H9 (cell line): ENCODE data around the gene PDCD6IP. TPM values are rescaled to one million over a fixed set of nuclear protein-coding genes. Genes with fewer than 3 reads are reported as not detected.

Experiments
- DNase-seq: peaks from one replicate; pipeline ENCODE4 v3.0.0-alpha.2; 2017
- H2AFZ ChIP-seq: one replicate; pipeline ENCODE4 v1.6.1; 2013; ENCODE audit warnings: mild to moderate bottlenecking, low read length, control low read depth, moderate library complexity
- H2AK5ac ChIP-seq: 2 replicates; pipeline ENCODE4 v1.6.1; 2013; ENCODE audit warnings: low read length, control low read depth, mixed read lengths; ENCODE audit not compliant: insufficient read length
- H2BK120ac ChIP-seq: one replicate; pipeline ENCODE4 v1.6.1; 2013; ENCODE audit warnings: low read depth, mild to moderate bottlenecking, low read length, control low read depth, inconsistent platforms; ENCODE audit not compliant: poor library complexity, severe bottlenecking
- H2BK12ac ChIP-seq: 2 replicates; pipeline ENCODE4 v1.6.1; 2013; ENCODE audit warnings: low read length, control low read depth, mixed read lengths, low read depth; ENCODE audit not compliant: insufficient read length
- H2BK15ac ChIP-seq: 2 replicates; pipeline ENCODE4 v1.6.1; 2013; ENCODE audit warnings: low read depth, low read length, control low read depth
- H2BK20ac ChIP-seq: one replicate; pipeline ENCODE4 v1.6.1; 2013; ENCODE audit warnings: low read depth, mild to moderate bottlenecking, low read length, control low read depth, inconsistent platforms; ENCODE audit not compliant: poor library complexity, severe bottlenecking
- H2BK5ac ChIP-seq: 2 replicates; pipeline ENCODE4 v1.6.1; 2013; ENCODE audit warnings: low read length, control low read depth, mixed read lengths; ENCODE audit not compliant: insufficient read length
- H3K14ac ChIP-seq: 2 replicates; pipeline ENCODE4 v1.6.1; 2013; ENCODE audit warnings: low read length, control low read depth; ENCODE audit not compliant: insufficient read depth
- H3K18ac ChIP-seq: 2 replicates; pipeline ENCODE4 v1.6.1; 2013; ENCODE audit warnings: low read depth, mild to moderate bottlenecking, mixed read lengths, low read length, control low read depth; ENCODE audit not compliant: insufficient read length
- H3K23ac ChIP-seq: 2 replicates; pipeline ENCODE4 v1.6.1; 2013; ENCODE audit warnings: low read length, control low read depth, mixed read lengths, low read depth; ENCODE audit not compliant: insufficient read length
- H3K23me2 ChIP-seq: 2 replicates; pipeline ENCODE4 v1.6.1; 2013; ENCODE audit warnings: low read depth, mild to moderate bottlenecking, mixed read lengths, low read length, control low read depth; ENCODE audit not compliant: insufficient read length, poor library complexity, severe bottlenecking
- H3K27ac ChIP-seq: 2 replicates; pipeline ENCODE4 v1.5.1; 2013; ENCODE audit warnings: low read length, control low read depth, mixed read lengths, low read depth; ENCODE audit not compliant: insufficient read length
- H3K27me3 ChIP-seq: 2 replicates; pipeline ENCODE4 v1.6.1; 2013; ENCODE audit warnings: low read length, control low read depth, inconsistent platforms; ENCODE audit not compliant: insufficient read depth
- H3K4ac ChIP-seq: 2 replicates; pipeline ENCODE4 v1.6.1; 2013; ENCODE audit warnings: low read depth, mild to moderate bottlenecking, control low read depth, inconsistent platforms, low read length, moderate library complexity
- H3K4me1 ChIP-seq: 2 replicates; pipeline ENCODE4 v1.6.1; 2013; ENCODE audit warnings: low read length, control low read depth, inconsistent platforms; ENCODE audit not compliant: insufficient read depth
- H3K4me2 ChIP-seq: 2 replicates; pipeline ENCODE4 v1.6.1; 2013; ENCODE audit warnings: low read length, control low read depth, mixed read lengths; ENCODE audit not compliant: insufficient read length, insufficient read depth
- H3K56ac ChIP-seq: 2 replicates; pipeline ENCODE4 v1.6.1; 2013; ENCODE audit warnings: low read depth, mild to moderate bottlenecking, mixed read lengths, low read length, control low read depth; ENCODE audit not compliant: insufficient read length
- H3K79me1 ChIP-seq: 2 replicates; pipeline ENCODE4 v1.6.1; 2013; ENCODE audit warnings: low read depth, mild to moderate bottlenecking, moderate library complexity, low read length, control low read depth, inconsistent platforms; ENCODE audit not compliant: insufficient read depth, poor library complexity, severe bottlenecking
- H3K79me2 ChIP-seq: 2 replicates; pipeline ENCODE4 v1.6.1; 2013; ENCODE audit warnings: low read length, control low read depth, inconsistent platforms; ENCODE audit not compliant: insufficient read depth
- H3K9ac ChIP-seq: 2 replicates; pipeline ENCODE4 v1.6.1; 2013; ENCODE audit warnings: low read length, control low read depth, mixed read lengths; ENCODE audit not compliant: insufficient read length; ENCODE audit errors: extremely low read depth
- H3K9me3 ChIP-seq: one replicate; pipeline ENCODE4 v1.6.1; 2013; ENCODE audit warnings: low read depth, low read length, inconsistent platforms; ENCODE audit not compliant: control insufficient read depth
- H3T11ph ChIP-seq: one replicate; pipeline ENCODE4 v1.6.1; 2013; ENCODE audit warnings: mild to moderate bottlenecking, low read length, control low read depth, inconsistent platforms
- H4K20me1 ChIP-seq: one replicate; pipeline ENCODE4 v1.6.1; 2013; ENCODE audit not compliant: control insufficient read depth, insufficient read length, insufficient read depth
- H4K5ac ChIP-seq: 2 replicates; pipeline ENCODE4 v1.6.1; 2013; ENCODE audit warnings: low read depth, mild to moderate bottlenecking, mixed read lengths, low read length, control low read depth; ENCODE audit not compliant: insufficient read length
- H4K8ac ChIP-seq: replicated peaks from 2 replicates; pipeline ENCODE4 v1.6.1; 2013; ENCODE audit warnings: low read length, control low read depth, mixed read lengths, low read depth; ENCODE audit not compliant: insufficient read length
- H4K91ac ChIP-seq: 2 replicates; pipeline ENCODE4 v1.6.1; 2013; ENCODE audit warnings: low read depth, mild to moderate bottlenecking, moderate library complexity, mixed read lengths, low read length, control low read depth; ENCODE audit not compliant: insufficient read length
- H3K27ac Mint-ChIP-seq, 3 experiments: 2 replicates in 2 of 3; 3 replicates in 1 of 3; pipeline ENCODE4 v1.8.0; 2020 to 2021; ENCODE audit warnings: mixed read lengths in 3 of 3, mild to moderate bottlenecking in 1 of 3, moderate library complexity in 1 of 3
- H3K27me3 Mint-ChIP-seq: 2 replicates; pipeline ENCODE4 v1.8.0; 2021; ENCODE audit warnings: low read depth, mild to moderate bottlenecking, moderate library complexity, mixed read lengths
- H3K36me3 Mint-ChIP-seq, 3 experiments: 2 replicates in 2 of 3; 3 replicates in 1 of 3; pipeline ENCODE4 v1.8.0; 2020 to 2021; ENCODE audit warnings: low read depth in 3 of 3, mixed read lengths in 3 of 3; ENCODE audit not compliant: insufficient read depth in 1 of 3
- H3K4me1 Mint-ChIP-seq, 2 experiments: 2 replicates each; pipeline ENCODE4 v1.8.0; 2020; ENCODE audit warnings: mixed read lengths in 2 of 2
- H3K4me3 Mint-ChIP-seq, 2 experiments: 2 replicates in 1 of 2; 3 replicates in 1 of 2; pipeline ENCODE4 v1.8.0; 2020 to 2021; ENCODE audit warnings: mild to moderate bottlenecking in 2 of 2, mixed read lengths in 2 of 2, moderate library complexity in 1 of 2
- H3K9me3 Mint-ChIP-seq, 2 experiments: 2 replicates in 1 of 2; 3 replicates in 1 of 2; pipeline ENCODE4 v1.8.0; 2020; ENCODE audit warnings: mild to moderate bottlenecking in 2 of 2, mixed read lengths in 2 of 2, moderate library complexity in 1 of 2
- WGBS: extraction: QIAGEN DNeasy Blood & Tissue Kit; methylation state at CpG from one replicate; pipeline ENCODE4 v1.1.7; 2013; ENCODE audit warnings: missing lambda C conversion rate, low lambda C conversion rate, mixed read lengths; ENCODE audit not compliant: insufficient read length; ENCODE audit errors: extremely low coverage; 5-methylcytosine and 5-hydroxymethylcytosine counted together
- total RNA-seq: library from RNA; stranded (reverse); gene quantifications from 2 replicates; pipeline ENCODE4 v1.2.1, GENCODE V29; 2021
- TF ChIP-seq, protein P1 (sequence below): fragments of 200-600 bp; sonication (generic); conservative IDR thresholded peaks from 3 replicates; pipeline ENCODE4 v1.8.0; 2021; ENCODE audit warnings: antibody characterized with exemption, mild to moderate bottlenecking

The PDCD6IP gene
- total RNA-seq, 1 experiment from 2014 or later, result 109 TPM

GRCh38 chr3:33826688-33827087 lies 28.3 kb downstream of the PDCD6IP start:
- Histone ChIP-seq H3K4me2 (no peak overlapping the region), H2AFZ (no peak overlapping the region), H3K27ac (no peak overlapping the region), H3K9me3 (no peaks in the 10 kb centered on the region), H2BK12ac (no peak overlapping the region), H3K23me2 (no peaks in the 10 kb centered on the region), H3K23ac (no peak overlapping the region), H2BK120ac (no peak overlapping the region), H4K91ac (no peak overlapping the region), H3K79me2 (no peaks in the 10 kb centered on the region), H3K27me3 (no peaks in the 10 kb centered on the region), H3K9ac (no peak overlapping the region), H3T11ph (no peak overlapping the region), H4K8ac (no peak overlapping the region), H3K18ac (no peak overlapping the region), H2BK20ac (no peak overlapping the region), H3K4me1 (no peaks in the 10 kb centered on the region; the same call in 1 of the 2 replicates), H3K56ac (no peak overlapping the region), H4K20me1 (no peaks in the 10 kb centered on the region), H4K5ac (no peak overlapping the region), H3K4ac (no peak overlapping the region), H3K79me1 (no peaks in the 10 kb centered on the region), H2AK5ac (no peak overlapping the region), H2BK15ac (no peak overlapping the region), H3K14ac (no peak overlapping the region), H2BK5ac (no peak overlapping the region)
- no peak overlapping the region for H3K4me3 Mint-ChIP-seq
- H3K27ac Mint-ChIP-seq, result no peak overlapping the region
- H3K9me3 Mint-ChIP-seq, result no peaks in the 10 kb centered on the region
- H3K4me1 Mint-ChIP-seq, result peaks cover 18 to 20% of the 10 kb centered on the region in 2 experiments
- H3K36me3 Mint-ChIP-seq, result peaks cover 15 to 58% (median 32%) of the 10 kb centered on the region in 3 experiments
- WGBS, result no CpG with 5 or more reads among the region's 1 CpG
- TF ChIP-seq, protein P1, sequence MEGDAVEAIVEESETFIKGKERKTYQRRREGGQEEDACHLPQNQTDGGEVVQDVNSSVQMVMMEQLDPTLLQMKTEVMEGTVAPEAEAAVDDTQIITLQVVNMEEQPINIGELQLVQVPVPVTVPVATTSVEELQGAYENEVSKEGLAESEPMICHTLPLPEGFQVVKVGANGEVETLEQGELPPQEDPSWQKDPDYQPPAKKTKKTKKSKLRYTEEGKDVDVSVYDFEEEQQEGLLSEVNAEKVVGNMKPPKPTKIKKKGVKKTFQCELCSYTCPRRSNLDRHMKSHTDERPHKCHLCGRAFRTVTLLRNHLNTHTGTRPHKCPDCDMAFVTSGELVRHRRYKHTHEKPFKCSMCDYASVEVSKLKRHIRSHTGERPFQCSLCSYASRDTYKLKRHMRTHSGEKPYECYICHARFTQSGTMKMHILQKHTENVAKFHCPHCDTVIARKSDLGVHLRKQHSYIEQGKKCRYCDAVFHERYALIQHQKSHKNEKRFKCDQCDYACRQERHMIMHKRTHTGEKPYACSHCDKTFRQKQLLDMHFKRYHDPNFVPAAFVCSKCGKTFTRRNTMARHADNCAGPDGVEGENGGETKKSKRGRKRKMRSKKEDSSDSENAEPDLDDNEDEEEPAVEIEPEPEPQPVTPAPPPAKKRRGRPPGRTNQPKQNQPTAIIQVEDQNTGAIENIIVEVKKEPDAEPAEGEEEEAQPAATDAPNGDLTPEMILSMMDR, result no peak
- H3K27me3 Mint-ChIP-seq, result no peaks in the 10 kb centered on the region
- DNase-seq, result no peak
